Mesodermal cell (in vitro differentiated cells): Measurements from ENCODE around the gene ANXA6.
A peak's percentile ranks its signal among the peaks of the same experiment; 100 is the strongest.

Source experiments
- H3K27ac ChIP-seq: 2 replicates; pipeline ENCODE4 v1.7.0; 2013; ENCODE audit warnings: mild to moderate bottlenecking, low read depth, low read length, moderate library complexity; ENCODE audit not compliant: severe bottlenecking
- H3K36me3 ChIP-seq: 2 replicates; pipeline ENCODE4 v1.7.1; 2013; ENCODE audit warnings: mild to moderate bottlenecking, low read length, moderate library complexity; ENCODE audit not compliant: control insufficient read depth, insufficient read depth
- H3K4me1 ChIP-seq: one replicate; pipeline ENCODE4 v1.7.1; 2013; ENCODE audit warnings: mild to moderate bottlenecking, low read length; ENCODE audit not compliant: insufficient read depth, control insufficient read depth, poor library complexity, severe bottlenecking
- H3K4me3 ChIP-seq: 2 replicates; pipeline ENCODE4 v1.7.0; 2013; ENCODE audit warnings: low read length, control low read depth, mild to moderate bottlenecking; ENCODE audit not compliant: insufficient read depth, poor library complexity, severe bottlenecking; ENCODE audit errors: extremely low read depth
- H3K9me3 ChIP-seq: 2 replicates; pipeline ENCODE4 v1.7.1; 2013; ENCODE audit warnings: mild to moderate bottlenecking, low read length, moderate library complexity; ENCODE audit not compliant: control insufficient read depth
- WGBS, 2 experiments: methylation state at CpG; one replicate each; pipeline ENCODE4 v1.1.5; 2013; ENCODE audit warnings: missing lambda C conversion rate in 2 of 2; ENCODE audit not compliant: insufficient coverage in 2 of 2; 5-methylcytosine and 5-hydroxymethylcytosine counted together

ANXA6 gene

DNA sequence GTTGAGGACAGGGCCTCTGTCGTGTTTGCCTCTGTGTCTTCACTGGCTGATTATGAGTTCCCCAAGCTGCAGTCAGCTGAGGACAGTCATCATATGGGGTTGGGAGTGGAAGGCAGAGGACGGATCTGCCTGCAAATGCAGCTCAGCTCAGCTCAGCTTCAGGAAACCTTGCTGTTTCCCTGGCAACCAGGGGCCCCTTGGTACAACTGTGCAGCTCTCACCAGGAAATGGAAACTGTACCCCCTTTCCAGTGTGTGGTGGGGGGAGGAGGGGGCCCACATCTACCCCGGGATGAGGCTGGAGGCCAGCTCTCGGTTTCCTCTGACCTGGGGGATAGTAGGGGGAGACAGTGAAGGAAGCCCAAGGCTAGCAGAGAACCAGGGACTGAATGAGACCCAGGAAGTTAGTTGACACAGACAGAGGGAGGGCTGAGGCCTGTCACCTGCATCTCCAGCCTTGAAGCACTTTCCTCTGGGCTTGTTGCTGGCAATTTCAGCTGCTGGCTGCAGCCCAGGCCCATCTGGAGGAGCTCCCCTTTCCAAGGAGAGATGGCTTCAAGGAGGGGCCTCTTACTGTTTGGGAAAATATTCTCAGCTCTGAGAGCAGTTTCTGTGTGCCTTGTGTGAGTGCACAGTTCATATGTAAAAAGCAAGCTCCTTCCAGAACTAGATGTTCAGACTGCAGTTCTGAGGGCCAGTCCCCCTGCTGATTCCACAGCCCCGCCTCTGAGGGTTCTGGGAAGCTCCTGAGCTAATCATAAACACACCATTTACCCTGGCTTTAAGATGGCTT is 6.9 kb downstream of the ANXA6 start:
- Histone ChIP-seq H3K36me3 (peaks cover 72% of the 10 kb centered on the region), H3K27ac (peak overlapping the region; percentile 77), H3K4me3 (no peak overlapping the region), H3K9me3 (no peaks in the 10 kb centered on the region), H3K4me1 (peaks cover 25% of the 10 kb centered on the region)
- 85 to 94% methylated on average over 2 to 5 of the region's 5 CpGs for WGBS, 2 experiments

DNA sequence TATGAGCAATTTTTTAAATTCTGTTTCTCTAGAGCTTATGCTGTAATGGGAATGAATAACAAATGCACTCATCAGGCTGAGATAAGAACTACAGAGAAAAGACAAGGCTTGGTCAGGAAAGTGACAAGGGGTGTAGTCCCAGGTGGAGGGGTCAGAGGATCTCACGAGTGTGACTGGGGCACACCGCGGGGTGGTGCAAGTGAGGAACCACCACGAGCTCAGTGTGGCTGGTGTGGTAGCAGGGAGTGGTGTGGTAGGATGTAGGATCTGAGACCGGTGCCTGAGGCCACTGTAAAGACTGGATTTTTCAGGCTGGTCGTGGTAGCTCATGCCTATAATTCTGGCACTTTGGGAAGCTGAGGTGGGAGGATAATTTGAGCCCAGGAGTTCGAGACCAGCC is 9.0 kb downstream of the ANXA6 start:
- Histone ChIP-seq H3K27ac (no peak overlapping the region), H3K36me3 (peaks cover 75% of the 10 kb centered on the region), H3K4me1 (peaks cover 20% of the 10 kb centered on the region), H3K9me3 (no peaks in the 10 kb centered on the region), H3K4me3 (no peak overlapping the region)
- WGBS, 2 experiments = 83 to 95% methylated on average over 3 to 6 of the region's 7 CpGs

DNA sequence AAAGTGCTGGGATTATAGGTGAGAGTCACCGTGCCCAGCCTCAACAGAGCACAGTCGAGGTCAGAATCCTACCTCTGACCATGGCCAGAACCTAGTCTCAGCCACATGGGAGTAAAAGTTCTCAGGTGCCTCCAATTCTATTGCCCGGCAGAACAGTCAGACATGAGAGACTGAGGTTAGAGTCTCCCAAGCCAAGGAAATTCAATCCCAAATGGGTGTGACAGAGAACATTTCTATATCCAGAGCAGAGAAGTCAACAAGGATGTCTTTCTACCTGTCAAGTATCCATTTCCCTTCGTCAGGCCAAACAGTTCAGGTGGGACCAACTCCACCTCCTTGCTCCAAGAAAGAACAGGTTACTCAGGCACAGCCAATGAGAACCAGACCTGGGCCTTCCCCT is 10.5 kb downstream of the ANXA6 start:
- H3K36me3 ChIP-seq = peaks cover 78% of the 10 kb centered on the region
- peaks cover 21% of the 10 kb centered on the region for H3K4me1 ChIP-seq
- H3K27ac ChIP-seq = no peak overlapping the region
- H3K9me3 ChIP-seq = no peaks in the 10 kb centered on the region
- WGBS, 2 experiments = 92 to 97% methylated on average over 2 to 4 of the region's 4 CpGs
- no peak overlapping the region for H3K4me3 ChIP-seq

DNA sequence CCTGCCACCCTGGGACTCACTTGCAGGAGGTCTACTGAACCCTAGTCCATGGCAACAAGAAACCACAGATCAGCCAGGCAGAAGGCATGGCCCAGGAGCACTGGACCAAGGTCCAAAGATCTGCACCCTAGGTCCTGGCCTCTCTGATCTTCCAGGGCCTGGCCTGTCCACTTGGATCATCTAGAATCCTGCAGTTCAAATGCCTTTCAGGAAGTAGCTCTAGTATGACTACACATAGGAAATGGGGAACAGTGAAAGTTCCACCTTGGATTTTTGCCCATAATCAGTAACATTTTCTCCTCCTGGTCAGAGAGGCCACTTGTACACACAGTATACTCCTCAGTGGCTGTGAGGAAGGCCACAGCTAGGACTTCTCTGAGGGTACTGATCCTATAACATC is 11.5 kb downstream of the ANXA6 start:
- peaks cover 18% of the 10 kb centered on the region for H3K4me1 ChIP-seq
- H3K36me3 ChIP-seq = peaks cover 82% of the 10 kb centered on the region
- no peak overlapping the region for H3K27ac ChIP-seq
- H3K9me3 ChIP-seq = no peaks in the 10 kb centered on the region
- no peak overlapping the region for H3K4me3 ChIP-seq

DNA sequence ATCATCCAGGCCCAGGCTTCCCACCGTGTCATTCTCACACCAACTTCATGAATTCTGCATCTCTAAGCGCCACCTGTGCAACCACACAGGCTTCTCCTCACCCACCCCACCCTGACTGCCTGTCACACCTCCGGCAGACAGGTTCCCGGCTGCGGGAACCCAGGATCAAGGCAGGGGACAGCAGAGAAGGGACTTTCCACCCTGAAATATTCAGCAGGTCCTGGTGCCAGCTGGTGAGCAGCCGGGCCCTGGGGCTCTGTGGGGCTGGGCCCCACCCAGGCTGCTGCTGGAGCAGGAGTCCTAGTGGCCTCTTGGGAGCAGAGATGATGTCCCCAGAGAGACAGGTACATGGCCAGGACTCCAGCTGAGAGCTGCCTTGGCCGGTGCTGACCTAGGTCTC is 12.7 kb downstream of the ANXA6 start:
- Histone ChIP-seq H3K4me1 (peaks cover 12% of the 10 kb centered on the region), H3K4me3 (no peak overlapping the region), H3K9me3 (no peaks in the 10 kb centered on the region), H3K36me3 (peaks cover 93% of the 10 kb centered on the region), H3K27ac (no peak overlapping the region)
- WGBS, 2 experiments = 88 to 98% methylated on average over 2 to 6 of the region's 7 CpGs

DNA sequence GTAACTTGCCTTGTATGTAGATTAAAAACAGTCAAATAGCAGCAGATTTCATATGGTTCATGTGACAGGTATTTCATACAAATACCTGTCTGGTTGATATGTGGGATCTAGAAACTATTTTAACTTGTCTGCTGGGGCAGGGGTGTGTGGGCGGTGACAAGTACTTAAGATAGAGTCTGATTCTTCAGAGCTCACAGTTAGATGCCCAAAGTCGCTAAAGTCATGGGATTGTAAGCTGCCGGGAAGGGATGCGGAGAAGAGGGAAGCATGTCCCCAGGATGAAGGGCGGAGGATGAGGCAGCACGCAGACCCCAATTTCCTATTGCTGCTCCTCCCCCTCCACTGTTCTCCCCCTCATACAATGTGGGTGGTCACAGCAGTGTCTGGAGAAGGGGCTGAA is 13.3 kb downstream of the ANXA6 start:
- no peaks in the 10 kb centered on the region for H3K9me3 ChIP-seq
- H3K4me1 ChIP-seq = peaks cover 12% of the 10 kb centered on the region
- peaks cover 98% of the 10 kb centered on the region for H3K36me3 ChIP-seq
- H3K4me3 ChIP-seq = no peak overlapping the region
- 84 to 90% methylated on average over 2 to 3 of the region's 6 CpGs for WGBS, 2 experiments
- no peak overlapping the region for H3K27ac ChIP-seq

DNA sequence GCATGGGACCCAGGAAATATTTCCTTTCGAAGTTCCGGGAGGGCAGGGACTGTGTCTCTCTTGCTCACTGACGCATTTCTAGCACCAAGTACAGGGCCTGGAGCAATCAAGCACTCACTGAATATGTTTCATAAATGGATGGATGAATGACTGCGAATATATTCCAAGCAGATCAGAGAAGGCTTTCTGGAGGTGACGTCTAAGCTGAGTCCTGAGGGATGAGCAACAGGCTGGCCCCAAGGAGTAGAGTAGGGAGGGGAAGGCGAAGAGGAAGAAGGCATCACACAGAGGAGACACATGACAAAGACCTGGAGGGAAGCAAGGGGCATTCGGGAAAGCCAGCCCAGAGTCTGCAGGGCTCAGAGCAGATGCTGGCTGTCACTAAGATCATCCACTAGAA is 13.9 kb downstream of the ANXA6 start:
- Histone ChIP-seq H3K36me3 (peaks cover 98% of the 10 kb centered on the region), H3K27ac (no peak overlapping the region), H3K4me1 (peaks cover 12% of the 10 kb centered on the region), H3K4me3 (no peak overlapping the region), H3K9me3 (no peaks in the 10 kb centered on the region)
- WGBS, 2 experiments = 90 to 96% methylated on average over 7 of the region's 7 CpGs

DNA sequence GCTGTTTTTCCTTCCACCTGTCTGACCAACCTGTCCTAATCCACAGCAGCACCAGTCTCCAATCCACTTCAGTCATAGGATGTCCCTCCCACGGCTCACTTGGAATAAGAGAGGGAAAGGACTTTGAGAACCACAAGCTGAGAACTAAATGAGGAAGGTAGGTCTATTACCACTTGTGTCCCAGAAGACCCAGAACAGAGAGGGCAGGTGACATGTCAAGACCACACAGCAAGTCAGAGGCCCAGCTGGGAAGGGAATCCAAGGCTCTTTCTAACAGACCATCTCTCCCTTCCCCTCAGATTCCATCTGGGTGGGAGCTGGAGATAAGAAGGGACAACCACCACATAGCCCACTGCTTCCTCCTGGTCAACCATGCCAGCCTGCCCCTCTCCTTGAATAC is 14.6 kb downstream of the ANXA6 start:
- no peaks in the 10 kb centered on the region for H3K9me3 ChIP-seq
- H3K36me3 ChIP-seq = peaks cover 98% of the 10 kb centered on the region
- H3K4me3 ChIP-seq = no peak overlapping the region
- H3K4me1 ChIP-seq = peaks cover 12% of the 10 kb centered on the region
- WGBS, 2 experiments = no CpG with 5 or more reads among the region's 1 CpG
- no peak overlapping the region for H3K27ac ChIP-seq

DNA sequence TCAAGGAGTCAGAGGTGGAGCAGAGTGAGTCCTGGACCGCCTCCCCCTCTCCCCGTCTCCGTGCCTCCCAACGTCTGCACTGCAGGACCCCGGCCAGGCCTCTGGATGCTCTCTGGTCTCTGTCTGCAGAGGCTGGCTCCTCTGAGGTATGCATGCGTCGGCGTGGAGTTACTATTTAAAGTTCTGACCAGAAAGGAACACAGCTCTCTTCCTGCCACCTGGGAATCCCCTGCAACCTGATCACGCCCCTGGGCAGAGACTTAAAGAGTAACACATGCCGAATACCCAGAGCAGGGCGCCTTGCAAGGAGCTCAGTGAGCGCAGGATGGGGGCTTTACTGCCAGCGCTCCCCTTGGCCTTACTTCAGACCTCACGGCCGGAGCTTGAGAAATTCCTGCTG is 16.0 kb downstream of the ANXA6 start:
- Histone ChIP-seq H3K9me3 (no peaks in the 10 kb centered on the region), H3K4me3 (no peak overlapping the region), H3K36me3 (peaks cover 98% of the 10 kb centered on the region), H3K27ac (peak overlapping the region; percentile 36), H3K4me1 (peaks cover 12% of the 10 kb centered on the region)
- 63 to 64% methylated on average over 14 of the region's 15 CpGs for WGBS, 2 experiments

DNA sequence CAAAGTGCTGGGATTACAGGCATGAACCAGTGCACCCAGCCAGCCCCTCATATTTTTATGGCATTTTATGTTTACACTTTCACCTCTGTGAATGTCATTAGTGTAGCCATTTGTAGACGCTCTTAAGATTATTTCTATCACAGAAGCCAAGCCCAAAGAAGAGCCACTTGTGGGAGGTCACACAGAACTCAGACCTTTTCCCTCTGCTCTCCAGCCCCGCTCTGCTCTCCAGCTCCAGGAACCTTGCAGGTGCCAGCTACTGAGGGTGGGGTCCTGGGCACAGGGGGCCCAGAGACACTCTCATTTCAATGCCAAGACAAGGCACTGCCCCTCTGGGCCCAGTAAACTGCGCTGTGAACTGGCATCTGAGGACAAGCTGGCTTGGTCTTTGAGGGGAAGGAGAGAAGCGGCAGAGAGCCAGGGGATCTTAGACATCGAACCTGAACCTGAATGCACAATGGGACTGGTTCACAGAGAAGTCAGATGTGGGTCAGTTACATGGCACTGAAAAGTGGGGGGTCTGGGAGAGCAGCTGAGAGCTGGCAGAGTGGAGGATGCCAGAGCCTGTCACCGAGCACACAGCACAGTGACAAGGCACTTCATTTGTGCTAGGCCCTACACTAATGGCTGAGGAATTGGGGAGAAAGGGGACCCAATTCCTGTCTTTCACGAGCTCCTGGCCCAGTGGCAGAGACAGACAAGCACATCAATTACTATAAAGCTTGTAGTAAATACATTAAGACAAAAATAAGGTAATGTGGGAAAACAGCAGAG is 16.7 kb downstream of the ANXA6 start:
- 92 to 95% methylated on average over 6 of the region's 7 CpGs for WGBS, 2 experiments
- H3K4me1 ChIP-seq = peaks cover 12% of the 10 kb centered on the region
- no peaks in the 10 kb centered on the region for H3K9me3 ChIP-seq
- H3K36me3 ChIP-seq = peaks cover 98% of the 10 kb centered on the region
- no peak overlapping the region for H3K4me3 ChIP-seq
- no peak overlapping the region for H3K27ac ChIP-seq

DNA sequence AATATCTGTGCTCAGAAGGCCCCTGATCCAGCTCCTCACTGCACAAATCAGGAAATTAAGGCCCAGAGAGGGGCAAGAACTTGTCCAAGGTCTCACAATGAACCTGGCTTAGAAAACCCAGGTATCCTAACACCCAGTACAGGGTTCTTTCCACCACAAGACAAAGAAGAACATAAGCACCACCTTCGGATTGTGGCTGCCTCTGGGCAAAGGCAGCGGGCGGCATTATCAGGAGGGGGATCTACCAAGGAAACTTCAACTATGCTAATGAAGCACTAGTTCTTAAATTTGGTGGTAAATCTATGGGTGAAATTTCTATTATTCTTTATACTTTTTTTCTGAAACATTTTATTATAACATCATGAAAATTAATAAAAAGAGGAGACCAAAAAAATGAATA is 17.9 kb downstream of the ANXA6 start:
- H3K27ac ChIP-seq = no peak overlapping the region
- H3K9me3 ChIP-seq = no peaks in the 10 kb centered on the region
- H3K4me1 ChIP-seq = peaks cover 12% of the 10 kb centered on the region
- WGBS, 2 experiments = 100% methylated on average over 1 of the region's 3 CpGs; no CpG with 5 or more reads in 1 of the 2 experiments
- H3K4me3 ChIP-seq = no peak overlapping the region
- H3K36me3 ChIP-seq = peaks cover 98% of the 10 kb centered on the region
